Panc1 (cell line): ENCODE data around the gene SYCP2L. TPM values are rescaled to one million over a fixed set of nuclear protein-coding genes. Genes with fewer than 3 reads are reported as not detected.

Source experiments
- ATAC-seq: fragments of 200-7000 bp; cut with Tn5 transposase; 2 replicates; pipeline ENCODE4 v1.9.1; 2020; ENCODE audit warnings: mild to moderate bottlenecking, moderate library complexity
- BruUV-seq: library from RNA; stranded (reverse); fragments of 400-500 nt; replicated peaks from 2 replicates; lab custom pipeline; 2021; lab: Mats Ljungman, UMichigan
- CTCF ChIA-PET: fragments of 300-600 bp; sonication (Branson Sonifier 250); formaldehyde crosslinking; loops from one replicate; lab custom pipeline; 2022; ENCODE audit warnings: antibody characterized with exemption; lab: Charles Lee
- POLR2A ChIA-PET: fragments of 300-600 bp; sonication (Branson Sonifier 250); formaldehyde crosslinking; loops from one replicate; lab custom pipeline; 2022; ENCODE audit warnings: antibody characterized with exemption; lab: Charles Lee
- DNase-seq: peaks from one replicate; pipeline ENCODE4 v3.0.0-alpha.2; 2010; ENCODE audit warnings: low read depth, low spot score
- H3K27ac ChIP-seq: 2 replicates; pipeline ENCODE4 v1.5.1; 2011; ENCODE audit warnings: mild to moderate bottlenecking, low read length, inconsistent platforms
- H3K27me3 ChIP-seq: fragments of 200-500 bp; sonication (Bioruptor generic); 2 replicates; pipeline ENCODE4 v1.6.0; 2014; ENCODE audit warnings: low read length, inconsistent platforms; ENCODE audit not compliant: control insufficient read depth, insufficient read depth
- H3K36me3 ChIP-seq: fragments of 200-500 bp; sonication (Bioruptor generic); 2 replicates; pipeline ENCODE4 v1.5.1; 2014; ENCODE audit warnings: inconsistent platforms, mild to moderate bottlenecking, low read length, moderate library complexity; ENCODE audit not compliant: control insufficient read depth, insufficient read depth
- H3K4me1 ChIP-seq: 2 replicates; pipeline ENCODE4 v1.5.1; 2011; ENCODE audit warnings: inconsistent platforms, mild to moderate bottlenecking, low read length, moderate library complexity; ENCODE audit not compliant: control insufficient read depth, insufficient read depth
- H3K4me3 ChIP-seq, 2 experiments: 2 replicates each; pipeline ENCODE4 v1.5.1; 2011 to 2012; ENCODE audit warnings: low read depth in 2 of 2, low read length in 2 of 2, mild to moderate bottlenecking in 2 of 2, inconsistent platforms in 1 of 2, moderate library complexity in 1 of 2
- H3K9me3 ChIP-seq: fragments of 200-500 bp; sonication (Bioruptor generic); 2 replicates; pipeline ENCODE4 v1.5.1; 2014; ENCODE audit warnings: low read depth, mild to moderate bottlenecking, inconsistent platforms, low read length, moderate library complexity; ENCODE audit not compliant: control insufficient read depth, insufficient read depth
- POLR2AphosphoS5 ChIP-seq: IDR thresholded peaks from 2 replicates; pipeline ENCODE4 v1.6.1; 2012; ENCODE audit warnings: mild to moderate bottlenecking, low read depth, low read length, moderate library complexity
- SIN3A ChIP-seq: IDR thresholded peaks from 2 replicates; pipeline ENCODE4 v1.6.1; 2012; ENCODE audit warnings: low read depth, mild to moderate bottlenecking, low read length, moderate library complexity, borderline replicate concordance; ENCODE audit not compliant: insufficient read depth
- TCF7L2 ChIP-seq: IDR thresholded peaks from 2 replicates; pipeline ENCODE4 v1.6.1; 2011; ENCODE audit warnings: mild to moderate bottlenecking, low read depth, low read length, inconsistent platforms
- in situ Hi-C: cut with HindIII; loops from 2 replicates; pipeline ENCODE4 v1.10.0; 2016; ENCODE audit warnings: low sequenced_read_pairs, low pct_unique_long_range_greater_than_20kb
- intact Hi-C: fragments of 100-400 bp; cut with micrococcal nuclease; formaldehyde crosslinking; loops from one replicate; pipeline ENCODE4 v1.10.0; 2022; ENCODE audit not compliant: unreplicated experiment
- total RNA-seq: library from RNA; stranded (reverse); gene quantifications from one replicate; pipeline ENCODE4 v1.2.1, GENCODE V29; 2021; ENCODE audit not compliant: unreplicated experiment
- TF ChIP-seq, protein P1 (sequence below), 2 experiments: IDR thresholded peaks; 2 replicates each; pipeline ENCODE4 v1.6.1; 2011 to 2012; ENCODE audit warnings: low read depth in 2 of 2, control low read depth in 1 of 2, low read length in 1 of 2, mild to moderate bottlenecking in 1 of 2, moderate library complexity in 1 of 2; ENCODE audit not compliant: insufficient read depth in 1 of 2
- TF ChIP-seq, protein P2 (sequence below): fragments of 450-650 bp; IDR thresholded peaks from 2 replicates; pipeline ENCODE4 v1.5.1; 2017; ENCODE audit warnings: mild to moderate bottlenecking

Gene SYCP2L
- total RNA-seq, 1 experiment from 2014 or later = 2.4 TPM

DNA sequence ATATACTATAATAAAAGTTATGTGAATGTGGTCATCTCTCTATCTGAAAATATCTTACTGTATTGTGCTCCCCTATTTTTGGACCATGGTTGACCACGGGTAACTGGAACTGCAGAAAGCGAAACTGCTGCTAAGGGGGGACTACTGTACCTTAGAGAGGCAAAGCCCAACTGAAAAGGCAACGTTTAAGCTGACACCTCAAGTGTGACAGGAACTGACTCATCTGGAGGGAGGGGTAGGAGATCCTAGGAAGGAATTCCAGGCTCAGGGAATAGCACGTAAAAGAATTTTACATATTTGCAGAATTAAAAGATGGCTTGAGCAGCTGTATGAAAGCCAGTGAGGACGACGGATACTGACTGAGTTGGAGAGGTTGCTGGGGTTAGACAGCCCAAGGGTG lies 122.5 kb downstream of the SYCP2L start:
- H3K4me3 ChIP-seq = peak overlapping the region in 1 of 2 experiments; percentile 31; a peak in 2 of 4 replicates
- BruUV-seq = no TSS peak
- ChIA-PET POLR2A (no interaction called here), CTCF (no interaction called here)
- H3K36me3 ChIP-seq = no peaks in the 10 kb centered on the region
- in situ Hi-C loops = no loop called here
- peak; percentile 71 for DNase-seq
- peaks cover 56% of the 10 kb centered on the region for H3K4me1 ChIP-seq
- no peaks in the 10 kb centered on the region for H3K9me3 ChIP-seq
- intact Hi-C loops = loop anchor here (5.0 kb wide), 1 partner anchor 33 kb away; the partner anchor contains the start of gene ELOVL2
- H3K27ac ChIP-seq = peak overlapping the region; percentile 34
- peak; percentile 67 for ATAC-seq
- no peaks in the 10 kb centered on the region for H3K27me3 ChIP-seq
- TF ChIP-seq, protein P1, sequence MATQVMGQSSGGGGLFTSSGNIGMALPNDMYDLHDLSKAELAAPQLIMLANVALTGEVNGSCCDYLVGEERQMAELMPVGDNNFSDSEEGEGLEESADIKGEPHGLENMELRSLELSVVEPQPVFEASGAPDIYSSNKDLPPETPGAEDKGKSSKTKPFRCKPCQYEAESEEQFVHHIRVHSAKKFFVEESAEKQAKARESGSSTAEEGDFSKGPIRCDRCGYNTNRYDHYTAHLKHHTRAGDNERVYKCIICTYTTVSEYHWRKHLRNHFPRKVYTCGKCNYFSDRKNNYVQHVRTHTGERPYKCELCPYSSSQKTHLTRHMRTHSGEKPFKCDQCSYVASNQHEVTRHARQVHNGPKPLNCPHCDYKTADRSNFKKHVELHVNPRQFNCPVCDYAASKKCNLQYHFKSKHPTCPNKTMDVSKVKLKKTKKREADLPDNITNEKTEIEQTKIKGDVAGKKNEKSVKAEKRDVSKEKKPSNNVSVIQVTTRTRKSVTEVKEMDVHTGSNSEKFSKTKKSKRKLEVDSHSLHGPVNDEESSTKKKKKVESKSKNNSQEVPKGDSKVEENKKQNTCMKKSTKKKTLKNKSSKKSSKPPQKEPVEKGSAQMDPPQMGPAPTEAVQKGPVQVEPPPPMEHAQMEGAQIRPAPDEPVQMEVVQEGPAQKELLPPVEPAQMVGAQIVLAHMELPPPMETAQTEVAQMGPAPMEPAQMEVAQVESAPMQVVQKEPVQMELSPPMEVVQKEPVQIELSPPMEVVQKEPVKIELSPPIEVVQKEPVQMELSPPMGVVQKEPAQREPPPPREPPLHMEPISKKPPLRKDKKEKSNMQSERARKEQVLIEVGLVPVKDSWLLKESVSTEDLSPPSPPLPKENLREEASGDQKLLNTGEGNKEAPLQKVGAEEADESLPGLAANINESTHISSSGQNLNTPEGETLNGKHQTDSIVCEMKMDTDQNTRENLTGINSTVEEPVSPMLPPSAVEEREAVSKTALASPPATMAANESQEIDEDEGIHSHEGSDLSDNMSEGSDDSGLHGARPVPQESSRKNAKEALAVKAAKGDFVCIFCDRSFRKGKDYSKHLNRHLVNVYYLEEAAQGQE (IDR thresholded peaks at IDR 0.05; ENCODE audit: insufficient read depth in 1 of 2, low read depth in 2 of 2, low read length in 1 of 2) = no peak
- TF ChIP-seq SIN3A (no peak), TCF7L2 (no peak), POLR2AphosphoS5 (no peak)
- TF ChIP-seq, protein P2, sequence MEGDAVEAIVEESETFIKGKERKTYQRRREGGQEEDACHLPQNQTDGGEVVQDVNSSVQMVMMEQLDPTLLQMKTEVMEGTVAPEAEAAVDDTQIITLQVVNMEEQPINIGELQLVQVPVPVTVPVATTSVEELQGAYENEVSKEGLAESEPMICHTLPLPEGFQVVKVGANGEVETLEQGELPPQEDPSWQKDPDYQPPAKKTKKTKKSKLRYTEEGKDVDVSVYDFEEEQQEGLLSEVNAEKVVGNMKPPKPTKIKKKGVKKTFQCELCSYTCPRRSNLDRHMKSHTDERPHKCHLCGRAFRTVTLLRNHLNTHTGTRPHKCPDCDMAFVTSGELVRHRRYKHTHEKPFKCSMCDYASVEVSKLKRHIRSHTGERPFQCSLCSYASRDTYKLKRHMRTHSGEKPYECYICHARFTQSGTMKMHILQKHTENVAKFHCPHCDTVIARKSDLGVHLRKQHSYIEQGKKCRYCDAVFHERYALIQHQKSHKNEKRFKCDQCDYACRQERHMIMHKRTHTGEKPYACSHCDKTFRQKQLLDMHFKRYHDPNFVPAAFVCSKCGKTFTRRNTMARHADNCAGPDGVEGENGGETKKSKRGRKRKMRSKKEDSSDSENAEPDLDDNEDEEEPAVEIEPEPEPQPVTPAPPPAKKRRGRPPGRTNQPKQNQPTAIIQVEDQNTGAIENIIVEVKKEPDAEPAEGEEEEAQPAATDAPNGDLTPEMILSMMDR = no peak

DNA sequence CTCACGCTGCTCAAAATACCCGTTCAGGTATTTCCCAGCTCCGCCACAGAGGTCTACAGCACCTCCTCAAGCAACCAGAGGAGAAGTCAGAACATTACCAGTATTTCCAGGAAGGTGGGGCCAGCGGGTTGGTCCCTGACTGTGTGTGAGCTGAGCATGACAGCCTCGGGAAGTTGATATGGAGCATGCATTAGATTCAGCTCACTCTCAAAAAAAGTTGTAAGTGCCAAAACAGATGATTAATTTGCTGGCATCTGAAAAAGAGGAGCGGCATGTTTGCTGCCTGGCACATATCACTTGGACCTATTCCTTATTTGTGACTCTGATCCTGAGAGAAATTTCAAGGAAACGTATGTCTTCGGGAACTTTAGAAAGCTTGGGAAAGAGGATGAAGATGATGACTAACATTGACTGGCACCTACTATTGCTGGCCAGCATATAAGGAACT lies 125.0 kb downstream of the SYCP2L start:
- in situ Hi-C loops = no loop called here
- intact Hi-C loops = no loop called here
- no peaks in the 10 kb centered on the region for H3K27me3 ChIP-seq
- peaks cover 45% of the 10 kb centered on the region for H3K4me1 ChIP-seq
- ChIA-PET POLR2A (interaction anchor here (0.6 kb wide), 2 partner anchors 22 to 64 kb away, joined by 3 to 4 read pairs; no protein-coding TSS in a partner anchor), CTCF (interaction anchor here (0.6 kb wide), 1 partner anchor 485 kb away, joined by 3 read pairs; no protein-coding TSS in a partner anchor)
- peak overlapping the region; percentile 29; the same call in 1 of the 2 replicates for H3K27ac ChIP-seq
- TF ChIP-seq, protein P2 = peak; percentile 40
- no peak for TF ChIP-seq POLR2AphosphoS5
- TF ChIP-seq, protein P1 (IDR thresholded peaks at IDR 0.05; ENCODE audit: insufficient read depth in 1 of 2, low read depth in 2 of 2, low read length in 1 of 2) = no peak
- DNase-seq = peak; percentile 55
- ATAC-seq = peak; percentile 68
- no peaks in the 10 kb centered on the region for H3K9me3 ChIP-seq
- BruUV-seq = no TSS peak
- peak overlapping the region in 1 of 2 experiments; percentile 27; a peak in 2 of 4 replicates for H3K4me3 ChIP-seq
- H3K36me3 ChIP-seq = no peaks in the 10 kb centered on the region
